GM21390 (cell line): ENCODE data around the gene DIP2C.
"Not testable (repeated sequence)": the region's sequence is repeated elsewhere in the genome, so short reads cannot be mapped to it uniquely, and the experiment has no call there.

Source experiments
- ATAC-seq: cut with Tn5 transposase; IDR thresholded peaks from one replicate; pipeline ENCODE4 v1.9.1; 2021; ENCODE audit not compliant: unreplicated experiment

DIP2C gene

DNA sequence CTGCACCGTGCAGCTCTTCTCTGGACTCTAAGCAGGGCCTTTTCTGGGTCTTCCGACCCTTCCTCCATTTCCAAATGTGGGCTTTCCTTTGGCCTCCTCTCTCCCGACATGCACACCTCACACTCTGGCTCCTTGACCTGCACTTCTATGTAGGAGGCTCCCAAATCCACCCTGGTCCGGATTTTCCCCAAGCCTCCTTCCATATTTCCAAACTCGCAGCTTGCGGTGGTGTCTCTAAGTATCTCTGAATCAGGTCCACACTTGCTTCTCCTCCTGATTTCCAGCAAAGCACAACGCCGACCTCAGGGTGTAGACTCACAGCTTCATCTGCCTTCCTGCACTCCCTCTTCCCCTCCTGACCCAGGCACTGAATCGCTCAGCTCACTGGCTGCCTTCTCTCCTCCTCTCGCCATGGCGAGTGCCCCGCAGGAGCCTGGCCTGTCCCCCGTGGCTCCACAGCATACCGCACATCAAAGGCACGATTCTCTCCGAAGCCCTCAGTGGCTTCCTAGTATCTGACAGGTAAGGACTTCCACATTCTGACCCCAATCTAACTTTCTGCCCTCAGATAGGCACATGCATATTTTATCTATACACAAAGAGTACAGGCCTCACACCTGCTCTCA is 27.8 kb downstream of the DIP2C start:
- no peak for ATAC-seq

DNA sequence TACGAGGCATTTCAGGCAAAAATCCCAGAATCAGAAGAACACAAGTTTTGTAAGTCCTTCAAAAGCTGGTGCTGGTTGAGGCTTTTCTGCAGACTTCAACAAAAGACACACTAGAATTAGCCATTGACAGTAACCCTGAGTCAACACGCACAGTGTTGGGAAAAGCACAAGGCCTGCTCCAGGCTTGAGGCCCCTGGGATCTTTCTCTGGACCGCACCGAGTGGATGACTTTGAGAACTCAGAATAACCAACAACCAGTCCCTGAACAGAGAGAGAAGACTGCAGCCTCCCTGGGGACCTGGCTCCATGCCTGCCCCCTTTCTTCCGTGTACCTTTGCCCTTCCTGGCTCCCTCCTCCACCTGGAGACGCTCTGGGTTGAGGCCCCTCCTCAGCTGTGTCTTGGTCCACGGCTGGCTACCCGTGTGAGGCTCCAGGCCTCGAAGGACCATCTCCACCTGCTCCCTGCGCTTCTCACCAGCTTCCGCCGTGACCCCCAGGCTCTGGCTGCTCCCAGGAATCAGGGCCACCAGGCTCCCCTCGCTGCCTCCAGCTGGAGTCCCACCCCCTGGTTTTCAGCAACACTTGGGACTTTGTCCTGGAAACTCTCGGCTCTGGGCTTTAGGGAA is 28.4 kb downstream of the DIP2C start:
- ATAC-seq, result no peak

GRCh38 chr10:660413-660969 is 29.0 kb downstream of the DIP2C start:
- ATAC-seq, result no peak

DNA sequence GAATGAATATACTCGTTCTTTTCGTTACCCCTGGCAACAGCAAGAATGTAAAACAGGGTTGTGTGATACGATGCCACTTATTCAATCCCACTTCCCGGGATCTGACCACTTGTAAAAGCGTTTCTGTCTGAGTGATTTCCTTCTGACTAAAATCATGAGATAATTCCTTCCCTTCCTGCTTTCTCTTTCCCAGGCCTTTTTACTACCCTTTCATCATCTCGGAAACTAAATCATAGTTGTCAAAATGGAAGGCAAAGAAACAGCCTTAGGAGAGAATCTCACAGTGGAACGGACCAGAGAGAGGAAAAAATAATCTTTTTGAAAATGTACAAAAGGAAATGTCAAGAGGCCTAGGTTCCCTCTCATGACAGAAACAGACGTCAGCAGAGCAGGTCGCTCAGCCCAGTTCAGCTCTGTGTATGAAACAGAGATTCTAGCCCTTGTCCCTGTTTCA is 29.8 kb downstream of the DIP2C start:
- ATAC-seq, result no peak

- not testable (repeated sequence) for ATAC-seq
Observed at GRCh38 chr10:657816-658350, 31.6 kb downstream of the DIP2C start.

DNA sequence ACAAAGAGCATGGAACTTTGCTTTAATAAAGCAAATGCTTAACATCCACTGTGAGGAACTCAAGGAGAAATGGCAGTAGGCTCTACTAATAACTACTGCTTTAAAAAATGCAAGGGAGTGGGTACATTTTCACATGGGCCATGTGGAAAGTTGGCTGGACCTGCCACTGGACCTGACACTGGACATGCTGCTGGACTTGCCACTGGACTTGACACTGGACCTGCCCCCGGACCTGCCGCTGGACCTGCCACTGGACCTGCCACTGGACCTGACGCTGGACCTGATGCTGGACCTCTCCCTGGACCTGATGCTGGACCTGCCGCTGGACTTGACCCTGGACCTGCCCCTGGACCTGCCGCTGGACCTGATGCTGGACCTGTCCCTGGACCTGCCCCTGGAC is 32.6 kb downstream of the DIP2C start:
- ATAC-seq, result no peak

DNA sequence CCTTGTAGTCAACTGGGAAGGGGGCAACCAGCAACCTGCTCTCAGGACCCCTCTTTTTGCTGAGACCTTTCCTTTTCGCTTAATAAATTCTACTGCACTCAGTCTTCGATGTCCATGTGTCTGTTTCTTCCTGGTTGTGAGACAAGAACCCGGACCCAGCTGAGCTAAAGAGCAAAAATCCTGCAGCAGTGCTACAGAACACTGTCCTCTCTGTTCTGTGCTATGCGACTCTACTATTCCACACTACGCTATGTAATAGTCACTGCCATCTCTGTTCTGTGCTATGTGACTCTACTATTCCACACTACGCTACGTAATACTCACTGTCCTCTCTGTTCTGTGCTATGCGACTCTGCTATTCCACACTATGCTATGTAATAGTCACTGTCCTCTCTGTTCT is 34.3 kb downstream of the DIP2C start:
- ATAC-seq, result no peak

GRCh38 chr10:654647-654996 is 34.8 kb downstream of the DIP2C start:
- no peak for ATAC-seq

DNA sequence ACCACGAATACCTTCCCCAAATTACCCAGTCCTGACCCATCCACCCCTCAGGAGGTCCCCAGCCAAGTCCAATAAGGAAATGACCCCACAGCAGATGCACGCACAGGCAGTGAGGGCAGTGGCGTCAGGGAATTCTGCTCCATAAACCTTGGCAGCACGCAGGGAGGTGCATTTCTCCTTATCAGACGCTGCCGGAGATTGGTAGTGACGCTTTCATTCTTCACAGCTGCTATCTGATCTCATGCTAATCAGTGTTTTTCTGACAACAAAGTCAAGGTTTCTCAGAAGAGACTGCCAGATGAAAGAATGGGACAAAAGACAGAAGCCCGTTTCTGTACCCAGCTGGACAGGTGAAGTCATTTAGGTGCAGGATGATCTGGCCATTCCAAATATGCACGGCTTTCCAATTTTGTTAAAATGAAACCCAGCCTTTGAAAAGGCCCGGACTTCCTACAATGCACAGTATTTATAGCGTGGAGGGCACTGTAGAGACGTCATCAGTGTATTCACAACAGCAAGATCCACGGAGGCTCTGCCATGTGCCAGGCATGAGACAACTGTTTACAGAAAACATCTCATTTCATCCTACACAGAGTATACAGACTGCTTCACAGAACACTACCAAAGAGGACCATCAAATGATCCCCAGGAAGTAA is 35.3 kb downstream of the DIP2C start:
- ATAC-seq, result no peak

GRCh38 chr10:652832-653459 is 36.5 kb downstream of the DIP2C start:
- ATAC-seq, result not testable (repeated sequence)

GRCh38 chr10:652233-652632 is 37.2 kb downstream of the DIP2C start:
- no peak for ATAC-seq

- no peak for ATAC-seq
Observed at GRCh38 chr10:651692-652091, 37.8 kb downstream of the DIP2C start.

GRCh38 chr10:650886-651615 is 38.4 kb downstream of the DIP2C start:
- no peak for ATAC-seq

DNA sequence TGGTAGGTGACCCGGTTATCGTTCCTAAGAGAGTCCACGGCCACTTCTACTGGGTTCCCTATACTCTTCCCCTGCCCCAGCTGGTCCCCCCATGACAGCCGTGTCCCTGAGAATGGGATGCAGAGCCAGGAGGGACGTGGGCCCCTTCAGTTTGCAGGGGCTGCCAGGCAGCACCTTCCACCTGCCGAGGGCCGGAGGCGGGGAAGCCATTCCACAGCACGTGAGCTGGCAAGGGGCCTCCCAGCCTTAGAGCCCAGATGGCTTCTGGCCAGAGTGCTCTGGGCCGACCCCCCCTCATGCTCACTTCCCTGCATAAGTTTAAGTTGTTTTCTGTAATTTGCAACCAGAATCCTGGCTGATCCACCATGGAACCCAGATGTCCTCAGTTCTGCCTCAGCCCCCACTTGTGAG is 39.0 kb downstream of the DIP2C start:
- no peak for ATAC-seq

DNA sequence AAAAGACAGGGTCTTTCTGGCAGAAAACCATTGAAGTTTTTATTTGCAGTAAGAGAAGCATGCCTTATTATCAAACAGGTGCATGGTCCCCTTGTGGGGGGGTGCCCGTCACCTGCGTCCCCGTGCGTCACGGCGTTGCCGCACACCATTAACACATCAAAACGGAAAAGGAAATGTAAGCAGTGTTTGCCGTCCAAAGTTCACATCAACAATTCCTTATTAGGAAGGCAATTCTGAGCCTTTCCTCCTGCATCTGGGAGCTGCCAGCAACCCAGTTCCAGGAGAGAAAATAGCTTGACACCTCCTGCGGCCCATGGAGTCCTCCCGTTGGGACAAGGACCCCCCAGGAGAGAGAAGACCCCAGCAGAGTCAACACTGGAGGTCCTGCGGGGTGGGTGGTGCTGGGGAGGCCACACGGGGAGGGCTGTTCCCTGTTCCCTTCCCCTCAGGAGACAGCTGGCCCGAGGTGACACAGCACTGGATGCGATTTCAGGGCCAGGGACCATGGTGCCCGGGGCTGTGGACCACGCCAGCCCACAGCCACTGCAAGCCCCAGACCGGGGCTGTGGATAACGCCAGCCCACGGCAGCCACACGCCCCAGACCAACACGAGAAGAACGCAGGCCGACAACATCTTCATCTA is 39.5 kb downstream of the DIP2C start:
- ATAC-seq, result no peak

DNA sequence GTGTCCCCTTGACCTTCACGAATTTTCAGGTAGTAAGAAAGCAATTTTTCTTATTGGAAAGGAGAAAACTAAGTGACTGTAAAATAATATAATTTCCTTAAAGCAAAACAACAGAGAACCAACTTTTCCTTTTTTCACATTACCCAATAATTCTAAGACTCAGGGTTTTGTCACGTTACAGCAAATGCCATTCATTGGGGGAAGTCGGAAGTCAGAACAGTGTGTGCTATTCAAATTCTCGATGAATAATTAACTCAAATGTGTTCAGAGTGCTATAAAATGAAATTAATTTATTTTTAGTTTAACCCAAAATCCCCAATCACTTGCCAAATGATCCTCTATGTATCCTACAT is 40.0 kb downstream of the DIP2C start:
- ATAC-seq, result no peak

DNA sequence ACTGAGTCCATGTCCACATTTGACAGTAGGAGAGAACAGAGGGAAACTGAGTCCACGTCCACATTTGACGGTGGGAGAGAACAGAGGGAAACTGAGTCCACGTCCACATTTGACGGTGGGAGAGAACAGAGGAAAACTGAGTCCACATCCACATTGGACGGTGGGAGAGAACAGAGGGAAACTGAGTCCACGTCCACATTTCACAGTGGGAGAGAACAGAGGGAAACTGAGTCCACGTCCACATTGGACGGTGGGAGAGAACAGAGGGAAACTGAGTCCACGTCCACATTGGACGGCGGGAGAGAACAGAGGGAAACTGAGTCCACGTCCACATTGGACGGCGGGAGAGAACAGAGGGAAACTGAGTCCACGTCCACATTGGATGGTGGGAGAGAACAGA is 42.4 kb downstream of the DIP2C start:
- not testable (repeated sequence) for ATAC-seq

- ATAC-seq, result no peak
Observed at GRCh38 chr10:646118-646524, 43.3 kb downstream of the DIP2C start.

DNA sequence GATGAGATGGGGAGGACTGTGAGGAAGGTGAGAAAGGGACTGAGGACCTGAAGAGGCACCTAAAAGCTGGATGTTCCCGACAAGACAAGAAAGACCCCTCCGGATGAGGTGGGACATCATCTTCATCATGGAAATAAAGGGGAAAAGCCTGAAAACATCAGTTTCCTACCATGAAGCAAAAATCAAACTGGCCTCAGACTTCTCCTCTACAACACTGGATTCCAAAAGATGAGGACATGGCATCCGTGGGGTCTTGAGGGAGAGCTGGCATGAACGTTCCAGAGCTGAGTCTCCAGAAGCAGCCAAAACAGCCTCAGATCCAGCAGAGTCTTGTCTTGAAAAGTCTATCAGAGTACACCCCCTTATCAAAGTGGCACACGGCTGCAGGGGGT is 44.5 kb downstream of the DIP2C start:
- ATAC-seq, result no peak
